COLO668 (cell line): ENCODE results near the gene SCG3.

Experiments used
- DNase-seq: peaks from one replicate; lab custom pipeline; 2025; ENCODE audit not compliant: unreplicated experiment; lab: John Stamatoyannopoulos, UW

The SCG3 gene

DNA sequence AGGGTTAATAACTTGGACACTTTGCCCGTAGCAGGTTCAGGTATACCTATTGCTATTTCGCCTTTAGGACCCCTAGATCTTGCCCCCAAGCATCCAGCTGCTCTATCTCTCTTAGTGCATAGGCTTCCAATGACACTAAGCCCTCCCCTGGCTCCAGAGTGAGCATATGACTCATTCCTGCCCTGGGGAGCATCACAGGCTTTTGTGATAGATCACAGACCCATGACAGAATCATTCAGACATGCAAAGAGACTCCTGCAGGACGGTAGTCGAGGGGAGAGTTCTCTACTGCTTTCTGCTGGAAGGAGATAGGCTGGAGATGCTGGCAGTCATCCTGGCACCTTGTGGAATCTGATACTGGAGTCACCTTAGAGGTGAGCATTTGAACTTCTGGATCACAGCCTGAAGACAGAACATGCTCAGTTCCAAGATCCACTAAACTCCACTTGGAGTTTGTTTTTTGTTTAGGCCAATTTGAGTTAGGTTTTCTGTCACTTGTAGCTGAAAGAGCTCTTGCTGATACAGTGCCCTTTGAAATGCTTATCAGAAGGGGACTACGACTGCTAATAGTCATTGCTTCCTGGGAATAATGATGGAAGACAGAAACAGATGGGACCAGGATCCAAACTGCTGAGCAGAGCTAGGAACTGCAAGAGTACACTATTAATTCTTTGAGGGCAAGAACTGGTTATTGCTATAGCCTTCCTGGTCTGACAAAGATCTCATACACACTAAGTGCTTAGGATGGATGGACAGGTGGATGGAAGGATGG lies 45.2 kb downstream of the SCG3 start:
- DNase-seq = peak; percentile 76

DNA sequence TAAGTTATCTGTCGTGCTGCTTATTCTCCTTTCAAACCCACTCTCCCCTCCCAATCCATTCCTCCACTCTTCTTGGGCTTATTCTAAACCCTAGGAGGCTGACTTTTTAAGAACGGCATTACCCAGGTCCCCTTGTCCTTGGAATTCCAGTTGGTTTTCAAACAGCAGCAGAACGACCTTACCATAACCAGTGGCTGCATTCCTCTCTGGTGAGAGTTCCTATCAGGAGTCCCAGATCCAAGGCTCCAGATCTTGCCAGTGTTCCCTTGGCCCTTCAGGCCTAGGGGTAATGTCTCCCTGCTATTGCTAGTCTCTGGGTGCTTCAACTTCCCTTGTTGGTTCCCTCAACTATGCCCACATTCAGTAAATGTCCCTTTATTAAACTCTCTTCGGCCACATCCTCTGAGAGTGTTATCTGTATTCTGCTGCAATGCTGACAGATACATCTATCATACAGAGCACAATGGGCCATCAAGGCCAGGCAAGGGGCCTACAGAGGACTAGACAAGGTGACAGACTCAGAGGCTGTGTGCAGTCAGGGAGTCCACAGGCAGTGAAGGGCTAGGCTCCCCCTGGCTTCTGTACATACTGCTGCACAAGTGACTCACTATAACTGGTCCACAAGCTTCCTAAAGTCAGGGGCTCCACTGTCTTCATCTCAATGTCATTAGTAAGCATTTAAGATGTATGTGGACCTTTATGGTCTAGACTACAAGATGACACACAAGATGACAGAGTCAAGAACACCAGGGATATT lies 46.0 kb downstream of the SCG3 start:
- DNase-seq = no peak

DNA sequence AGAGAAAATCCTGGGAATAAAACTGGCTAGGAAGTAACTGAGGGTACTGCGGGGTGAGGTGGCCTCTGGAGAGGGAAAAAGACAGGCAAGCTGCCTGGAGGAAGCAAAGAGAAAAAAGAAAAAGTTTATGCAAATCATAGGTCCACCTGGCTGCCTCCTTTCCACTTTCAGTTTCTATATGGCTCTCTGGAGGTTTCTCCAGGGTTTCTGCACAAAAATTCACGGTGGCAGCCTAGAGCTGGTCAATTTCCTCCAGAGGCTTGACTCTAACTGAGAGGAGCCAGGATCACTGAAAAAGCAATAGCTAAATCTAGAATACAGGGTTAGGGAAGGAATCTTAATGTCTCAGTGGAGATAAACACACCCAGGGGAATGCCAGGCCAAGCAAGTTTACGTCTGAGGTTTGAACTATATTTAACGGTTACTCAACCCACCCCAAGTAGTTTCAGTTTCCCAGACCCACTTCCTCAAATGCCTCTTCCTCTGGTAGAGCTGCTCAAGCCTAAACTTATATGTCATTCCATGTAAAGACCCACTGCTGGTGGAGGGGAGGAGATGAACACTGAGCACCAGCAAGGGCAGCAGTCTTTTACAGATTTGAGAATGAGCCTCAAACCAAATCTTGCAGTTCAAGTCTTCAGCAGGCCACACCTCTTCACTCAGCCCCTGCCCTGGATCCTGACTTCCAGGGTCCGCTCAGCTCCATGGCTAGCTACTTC lies 50.4 kb downstream of the SCG3 start:
- no peak for DNase-seq

DNA sequence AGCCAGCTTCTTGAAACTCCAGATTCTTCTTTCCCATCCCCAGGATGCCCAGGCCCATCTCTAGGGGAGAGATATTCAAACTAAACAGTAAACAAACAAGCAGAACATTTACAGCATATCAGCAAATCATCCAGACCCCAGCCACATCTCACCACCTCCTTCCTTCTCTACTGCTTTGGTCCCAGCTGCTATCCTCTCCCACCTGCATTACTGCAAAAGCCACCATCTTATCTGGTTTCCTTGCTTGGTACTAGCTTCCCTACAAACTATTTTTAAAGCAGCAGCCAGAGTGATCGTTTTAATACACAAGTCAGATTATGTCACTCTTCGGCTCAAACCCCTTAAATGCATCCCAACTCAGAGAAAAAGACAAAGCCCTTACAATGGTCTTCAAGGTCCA lies 51.3 kb downstream of the SCG3 start:
- no peak for DNase-seq

DNA sequence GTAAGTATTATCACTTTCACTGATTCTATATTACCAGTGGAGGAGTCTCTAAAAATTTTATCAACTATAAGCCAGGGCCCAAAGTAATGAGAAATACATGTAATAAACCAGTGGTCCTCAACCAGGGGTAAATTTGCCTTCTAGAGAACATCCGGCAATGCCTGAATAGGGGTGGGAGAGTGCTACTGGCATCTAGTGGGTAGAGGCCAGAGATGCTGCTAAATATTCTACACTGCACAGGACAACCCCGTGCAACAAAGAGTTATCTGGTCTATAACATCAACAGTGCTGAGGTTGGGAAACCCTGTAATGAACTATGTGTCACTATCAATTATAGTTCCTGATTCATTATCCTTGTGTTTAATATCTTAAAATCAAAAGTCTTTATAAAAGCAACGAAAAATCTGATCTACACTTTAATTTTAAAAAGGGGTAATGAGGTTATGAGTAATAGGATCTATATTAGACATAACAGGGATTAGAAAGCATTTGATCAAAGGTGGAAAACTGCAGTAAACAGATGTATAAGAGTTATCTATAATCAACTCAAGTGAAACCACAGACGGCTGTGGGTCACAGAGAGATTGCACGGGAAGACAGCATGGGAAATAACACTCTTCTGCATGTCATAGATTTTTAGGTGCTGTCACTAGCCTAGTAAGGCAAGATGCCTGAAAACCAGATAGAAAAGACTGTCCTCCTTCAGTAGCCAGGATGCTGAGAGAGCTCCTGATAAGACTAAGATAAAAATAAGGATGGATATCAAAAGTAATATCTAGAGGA lies 54.1 kb downstream of the SCG3 start:
- DNase-seq = no peak

DNA sequence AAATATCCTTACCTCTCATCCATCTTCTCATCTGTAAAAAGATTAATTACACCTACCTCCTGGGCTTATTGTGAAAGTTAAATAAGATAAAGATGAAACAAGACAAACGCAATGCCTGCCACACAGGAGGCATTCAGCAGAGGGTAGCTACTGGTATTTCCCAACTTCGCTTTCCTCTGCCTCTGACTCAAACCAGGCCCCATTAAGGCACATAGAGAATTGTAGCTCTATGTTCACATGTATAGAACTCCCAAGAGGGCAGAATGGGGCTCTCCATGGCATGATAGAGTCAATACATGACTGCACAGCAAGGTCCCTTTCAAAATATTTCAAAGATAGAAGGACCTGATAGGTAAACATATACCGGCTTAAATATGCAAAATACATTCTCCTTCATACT lies 54.8 kb downstream of the SCG3 start:
- no peak for DNase-seq

DNA sequence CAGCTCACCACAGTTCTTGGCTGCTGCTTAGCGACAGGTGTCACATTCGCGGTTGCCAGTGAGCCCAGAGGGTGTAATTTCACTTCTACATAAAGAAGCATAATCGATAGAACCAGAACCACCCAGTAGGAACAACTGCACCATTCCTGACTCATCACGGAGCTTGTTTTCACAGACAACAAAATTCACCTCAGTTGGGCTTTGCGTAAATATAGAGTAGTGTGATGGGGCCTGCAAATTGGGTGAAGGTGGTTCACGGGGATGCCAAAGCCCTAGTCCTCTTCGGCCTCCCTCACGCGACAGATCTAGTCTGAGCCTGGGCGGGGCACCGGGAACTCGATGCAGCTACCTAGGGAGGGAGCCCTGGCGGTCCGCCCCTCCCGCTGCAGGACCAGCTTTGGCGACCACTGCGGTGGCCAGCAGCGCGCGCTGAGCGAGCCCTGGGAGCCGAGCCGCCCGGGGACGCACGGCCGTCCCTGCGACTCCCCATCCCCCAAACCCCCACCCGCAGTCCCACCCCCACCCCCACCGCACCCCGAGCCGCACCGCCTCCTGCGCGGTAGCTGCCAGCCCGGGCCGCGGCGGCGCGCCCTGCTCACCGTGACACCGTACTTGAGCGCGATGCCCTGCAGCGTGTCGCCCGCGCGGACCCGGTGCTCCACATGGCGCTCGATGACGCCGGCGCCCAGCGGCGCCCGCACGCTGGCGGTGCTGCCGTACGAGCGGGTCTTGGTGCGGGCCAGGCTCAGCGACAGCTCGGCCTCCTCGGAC lies 55.6 kb downstream of the SCG3 start:
- DNase-seq = peak; percentile 81

DNA sequence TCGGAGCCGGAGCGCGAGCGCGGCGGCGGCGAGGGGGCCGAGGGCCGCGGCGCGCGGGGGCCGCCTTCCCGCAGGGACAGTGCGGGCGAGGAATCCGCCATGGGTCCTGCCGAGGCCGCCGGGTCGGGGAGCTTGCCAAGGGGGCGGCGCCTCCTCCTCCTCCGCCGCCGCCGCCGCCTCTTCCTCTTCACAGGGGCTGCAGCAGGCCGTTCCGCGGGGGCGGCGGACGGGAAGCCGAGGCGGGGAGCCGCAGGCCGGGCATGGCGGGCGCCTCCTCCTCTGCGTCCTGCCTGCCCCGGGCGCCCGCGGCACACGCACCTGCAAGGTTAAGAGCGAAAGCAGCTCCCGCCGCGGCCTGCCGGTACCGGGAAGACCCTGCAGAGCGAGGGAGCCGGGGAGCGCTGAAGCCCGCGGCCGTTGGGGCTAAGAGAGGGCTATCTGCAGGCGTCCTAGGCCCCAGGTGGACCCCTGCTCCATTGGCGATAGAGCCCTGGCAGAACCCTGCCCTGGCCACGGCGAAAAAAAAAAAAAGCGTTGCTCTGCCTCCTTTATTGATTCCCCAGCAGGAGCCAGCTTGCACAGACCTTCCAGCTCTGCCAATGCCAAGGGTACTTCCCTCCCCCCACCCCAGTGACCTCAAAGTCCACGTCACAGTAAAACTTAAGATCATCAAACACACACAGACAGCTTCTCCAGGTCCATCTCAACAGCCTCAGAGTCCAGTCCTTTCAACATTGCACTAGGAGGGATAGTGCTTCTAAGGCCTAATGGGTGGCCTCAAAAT lies 56.4 kb downstream of the SCG3 start, which contains the start of gene LYSMD2:
Gene LYSMD2, minus strand, starts transcription at position 134 of the 784 bp plus-strand sequence. Its CDS starts 33 bp downstream, at position 101.
- DNase-seq = peak; percentile 69

DNA sequence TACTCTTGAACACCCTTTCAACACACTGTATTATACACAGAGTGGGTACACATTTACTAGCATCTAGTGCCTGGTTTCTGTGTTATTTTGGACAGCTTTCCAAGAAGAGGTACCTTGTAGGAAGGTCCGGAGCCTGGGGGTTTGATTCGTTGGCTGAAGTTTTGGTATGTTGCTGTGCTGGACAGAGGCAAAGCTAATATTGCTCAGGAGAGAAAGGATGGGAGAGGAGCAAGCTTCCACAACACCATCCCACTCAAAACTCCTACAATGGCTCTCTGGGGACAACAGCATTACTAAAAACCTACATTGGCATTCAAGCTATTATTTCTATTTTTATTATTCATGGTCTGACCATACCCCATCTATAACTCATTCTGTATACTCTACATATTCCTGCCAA lies 57.2 kb downstream of the SCG3 start:
- no peak for DNase-seq

DNA sequence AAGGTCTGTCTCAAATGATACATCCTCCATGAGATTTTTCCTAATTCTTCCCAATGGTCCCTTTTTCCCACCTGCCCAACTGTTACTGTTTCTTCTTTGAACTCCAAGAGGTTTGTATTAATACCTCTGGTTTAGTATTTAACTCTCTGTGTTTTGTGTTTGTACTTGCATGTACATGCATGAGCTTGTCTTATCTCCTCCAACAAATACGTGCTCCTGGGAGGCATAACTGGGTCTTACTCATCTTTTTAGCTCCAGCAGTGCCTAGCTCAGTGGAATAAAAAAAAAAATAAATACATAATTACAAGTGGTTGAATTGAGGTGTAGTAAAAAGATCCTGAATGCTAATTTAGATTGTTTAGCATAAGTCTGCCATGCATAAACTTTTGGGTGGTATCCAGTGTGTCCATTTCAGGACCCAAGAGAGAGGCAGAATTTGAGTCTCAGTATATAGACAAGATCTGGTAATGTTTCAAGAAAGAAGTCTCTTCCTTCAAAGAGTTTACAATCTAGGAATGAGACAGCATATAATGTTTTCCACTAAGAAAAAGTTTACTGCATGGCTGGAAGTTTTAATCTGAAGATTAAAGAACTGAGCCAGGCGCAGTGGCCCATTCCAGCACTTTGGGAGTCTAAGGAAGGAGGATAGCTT lies 57.9 kb downstream of the SCG3 start:
- DNase-seq = no peak

DNA sequence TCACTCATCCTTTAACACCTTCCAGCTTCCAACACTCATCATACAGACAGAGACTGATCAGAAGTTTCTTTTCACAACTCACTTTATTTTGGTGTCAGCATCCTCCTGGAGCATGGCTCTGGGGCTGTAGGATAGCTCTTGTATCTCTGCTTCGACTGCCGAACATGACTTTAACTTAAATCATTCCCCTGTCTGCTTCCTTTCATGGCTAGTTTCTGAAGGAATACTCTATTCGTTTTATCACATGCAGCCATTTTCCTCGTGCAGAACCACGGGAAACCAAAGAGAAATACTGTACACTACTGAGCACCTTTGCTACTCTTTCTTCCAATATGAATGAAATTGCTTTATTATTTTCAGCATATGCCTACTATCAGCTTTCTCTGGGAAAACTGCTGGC lies 68.0 kb downstream of the SCG3 start:
- no peak for DNase-seq

DNA sequence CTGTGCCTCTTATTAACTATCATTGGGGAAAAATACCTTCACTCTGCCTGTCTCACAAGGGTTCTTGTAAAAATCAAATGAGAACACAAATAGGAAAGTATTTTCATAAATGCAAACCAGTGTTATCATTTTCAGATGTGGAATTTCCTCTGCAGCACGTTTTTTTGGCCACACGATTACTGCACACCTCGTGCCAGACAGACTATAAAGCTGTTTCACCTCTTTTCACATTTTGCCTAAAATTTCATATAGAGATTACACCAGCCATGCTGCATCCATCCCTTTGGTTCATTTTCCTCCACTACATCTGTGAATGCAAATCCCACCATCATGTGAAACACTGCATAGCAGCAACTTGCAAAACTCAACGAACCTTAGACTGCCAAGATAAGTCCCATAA lies 68.9 kb downstream of the SCG3 start:
- DNase-seq = no peak

DNA sequence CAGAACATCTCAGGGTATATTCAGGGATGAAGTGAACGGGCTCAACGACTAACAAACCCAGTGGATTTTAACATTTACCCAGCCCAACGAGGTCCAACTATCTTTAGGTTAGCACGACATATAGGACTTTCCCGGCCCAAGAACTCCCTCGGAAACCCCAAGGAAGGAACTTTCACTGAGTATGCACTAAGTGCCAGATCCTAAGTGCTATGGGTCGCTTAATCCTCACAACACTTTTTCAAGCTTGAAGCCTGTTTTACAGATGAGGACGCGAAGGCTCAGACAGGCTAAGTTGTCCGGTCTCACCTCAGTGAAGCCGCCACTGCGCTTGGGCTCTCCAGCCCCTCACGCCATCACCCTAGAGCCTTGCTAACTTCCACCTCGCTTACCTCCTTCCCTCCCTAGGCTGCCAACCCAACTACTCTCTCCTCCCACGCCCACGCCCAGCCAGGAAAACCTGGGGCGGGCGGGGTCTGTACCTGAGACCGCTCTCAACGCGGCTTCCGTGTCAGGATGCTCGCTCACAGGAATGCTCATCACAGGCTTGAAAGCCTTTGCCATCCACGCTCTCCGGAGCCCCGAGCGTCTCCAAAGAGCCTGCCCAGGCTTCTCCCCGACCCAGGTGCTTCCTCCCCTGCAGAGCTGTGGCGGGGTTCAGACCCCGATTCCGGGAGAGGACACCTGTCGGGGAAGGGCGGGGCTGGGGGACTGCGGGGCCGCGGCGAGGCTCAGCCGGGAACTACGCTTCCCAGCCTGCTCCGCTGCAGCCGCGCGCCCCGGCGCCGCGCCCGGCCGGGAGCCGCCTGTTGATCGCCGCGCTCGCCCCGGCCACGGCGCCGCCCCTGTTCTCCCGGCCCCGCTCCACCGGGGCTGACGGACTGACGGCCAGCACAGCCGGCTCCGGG lies 69.7 kb downstream of the SCG3 start, which contains the start of gene TMOD2:
Gene TMOD2, plus strand, starts transcription at position 806 of the 905 bp plus-strand sequence. CDS start 14,845 bp downstream, outside the sequence.
- DNase-seq = peak; percentile 89

DNA sequence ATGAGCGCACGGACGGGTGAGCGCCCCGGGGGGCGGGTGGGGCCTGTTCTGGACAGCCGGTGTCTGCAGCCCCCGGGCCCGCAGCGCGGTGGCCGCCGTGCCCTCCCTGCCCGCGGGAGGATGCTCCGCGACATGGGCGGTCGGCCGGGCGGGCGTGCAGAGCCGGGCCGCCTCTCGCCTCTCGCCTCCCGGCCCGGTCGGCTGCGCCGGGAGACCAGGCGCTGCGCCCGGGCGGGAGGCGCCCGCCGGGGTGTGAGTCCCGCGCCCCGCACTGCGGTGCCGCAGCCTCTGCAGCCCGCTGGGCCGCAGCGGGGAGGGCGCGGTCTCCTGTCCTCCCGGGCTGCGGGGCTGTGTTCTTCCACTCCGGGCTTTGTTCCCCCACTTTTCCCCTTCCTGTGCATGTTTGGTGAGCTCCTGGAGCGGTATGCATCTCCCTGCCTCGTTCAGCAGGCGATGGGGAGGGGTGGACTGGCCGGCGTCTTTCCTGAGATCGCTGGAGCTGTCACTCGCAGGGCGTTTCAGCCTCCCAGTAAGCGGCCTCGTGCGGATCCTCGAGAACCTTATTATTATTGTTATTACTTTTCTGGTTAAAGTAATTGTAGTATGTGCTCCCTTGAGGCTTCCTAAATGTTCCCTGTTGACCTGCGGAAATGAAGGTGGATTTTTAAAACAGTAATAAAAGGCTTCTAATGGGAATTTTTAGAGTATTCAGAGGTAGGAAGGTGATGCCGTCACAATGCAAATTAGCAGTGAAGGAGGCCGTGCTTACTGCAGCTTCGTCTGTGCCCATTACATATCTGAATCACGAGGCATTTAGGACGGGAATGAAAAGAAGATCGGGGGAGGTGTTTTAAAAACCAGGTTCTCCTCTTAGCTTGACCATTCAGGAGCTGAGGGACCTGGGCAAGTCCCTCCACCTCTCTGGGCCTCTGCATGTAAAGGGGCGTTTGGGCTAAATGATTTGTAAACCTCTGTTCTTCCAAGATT lies 70.7 kb downstream of the SCG3 start:
- peak; percentile 58 for DNase-seq

DNA sequence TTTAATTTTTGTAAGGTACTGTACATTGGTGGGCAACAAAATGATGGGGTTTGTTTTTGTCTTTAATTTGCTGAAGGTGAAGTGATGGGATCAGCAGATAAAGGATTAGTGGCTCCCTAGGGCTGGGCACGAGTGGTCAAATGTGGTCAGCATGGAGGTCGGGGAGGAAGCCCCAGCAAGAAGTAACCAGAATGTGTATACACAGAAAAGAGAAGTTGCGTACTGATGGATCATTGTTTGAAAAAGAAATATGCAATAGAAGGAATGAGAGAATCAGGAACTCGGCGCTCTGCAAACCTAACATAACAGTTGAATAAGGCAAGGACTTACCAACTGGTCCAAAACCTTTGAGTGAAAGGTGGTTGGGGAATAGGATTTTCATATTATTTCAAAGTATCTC lies 71.6 kb downstream of the SCG3 start:
- DNase-seq = no peak

DNA sequence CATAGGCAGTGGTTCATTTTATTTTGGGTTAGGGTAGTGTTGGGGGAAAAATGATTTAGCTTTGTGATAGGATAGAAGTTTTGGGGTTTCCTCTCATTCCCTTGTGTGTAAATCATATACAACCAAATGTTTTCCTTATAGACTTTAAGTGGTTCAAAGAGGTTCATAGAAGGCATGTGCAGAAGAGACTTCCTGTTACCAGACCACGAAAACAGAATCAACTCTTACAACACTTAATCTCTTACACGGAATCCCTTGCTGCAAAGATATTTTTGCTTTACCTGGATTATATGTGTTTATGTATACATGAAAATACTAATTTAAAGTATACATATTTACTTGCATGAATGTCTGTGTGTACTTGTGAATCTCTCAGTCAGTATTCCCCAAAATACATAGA lies 73.0 kb downstream of the SCG3 start:
- DNase-seq = no peak

DNA sequence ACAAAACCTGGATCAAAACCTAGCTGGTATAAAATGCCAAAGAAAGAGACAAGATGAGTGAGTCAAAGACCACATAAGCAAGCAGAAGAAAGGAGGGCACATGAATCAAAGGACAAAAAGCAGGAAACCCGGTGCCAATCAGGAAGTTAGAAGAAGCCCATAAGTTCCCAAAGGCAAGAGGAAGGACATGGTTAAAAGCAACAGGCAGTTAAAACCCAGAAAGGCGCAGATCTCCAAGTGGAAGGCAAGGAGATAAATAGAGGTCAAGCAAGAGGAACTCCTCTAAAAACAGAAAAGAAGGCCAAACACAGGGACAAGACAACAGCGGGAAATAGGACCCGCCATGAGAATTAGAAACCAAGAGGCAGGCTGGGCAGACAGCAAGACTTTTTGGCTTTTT lies 74.5 kb downstream of the SCG3 start:
- no peak for DNase-seq
